HG03159 (cell line): ENCODE measurements around the gene PLOD1.
"Not testable (repeated sequence)": the region's sequence is repeated elsewhere in the genome, so short reads cannot be mapped to it uniquely, and the experiment has no call there.

Experiments used
- ATAC-seq: cut with Tn5 transposase; IDR thresholded peaks from one replicate; pipeline ENCODE4 v1.9.1; 2021; ENCODE audit warnings: mild to moderate bottlenecking, moderate library complexity; ENCODE audit not compliant: unreplicated experiment

Gene PLOD1

DNA sequence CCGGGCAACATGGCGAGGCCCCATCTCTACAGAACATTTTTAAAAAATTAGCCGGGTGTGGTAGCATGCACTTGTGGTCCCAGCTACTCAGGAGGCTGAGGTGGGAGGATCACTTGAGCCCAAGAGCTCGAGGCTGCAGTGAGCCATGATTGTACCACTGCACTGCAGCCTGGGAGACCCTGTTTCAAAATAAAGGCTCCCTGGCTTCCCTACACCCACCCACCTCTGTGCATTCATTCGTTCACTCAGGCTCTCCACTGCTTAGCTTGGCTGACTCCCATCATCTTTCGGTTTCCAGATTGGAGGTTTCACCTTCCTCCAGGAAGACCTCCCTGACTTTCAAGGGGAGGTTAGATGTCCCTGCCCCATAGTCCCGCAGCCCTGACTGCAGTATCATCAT, 22.5 kb upstream of the PLOD1 start:
- ATAC-seq = no peak

DNA sequence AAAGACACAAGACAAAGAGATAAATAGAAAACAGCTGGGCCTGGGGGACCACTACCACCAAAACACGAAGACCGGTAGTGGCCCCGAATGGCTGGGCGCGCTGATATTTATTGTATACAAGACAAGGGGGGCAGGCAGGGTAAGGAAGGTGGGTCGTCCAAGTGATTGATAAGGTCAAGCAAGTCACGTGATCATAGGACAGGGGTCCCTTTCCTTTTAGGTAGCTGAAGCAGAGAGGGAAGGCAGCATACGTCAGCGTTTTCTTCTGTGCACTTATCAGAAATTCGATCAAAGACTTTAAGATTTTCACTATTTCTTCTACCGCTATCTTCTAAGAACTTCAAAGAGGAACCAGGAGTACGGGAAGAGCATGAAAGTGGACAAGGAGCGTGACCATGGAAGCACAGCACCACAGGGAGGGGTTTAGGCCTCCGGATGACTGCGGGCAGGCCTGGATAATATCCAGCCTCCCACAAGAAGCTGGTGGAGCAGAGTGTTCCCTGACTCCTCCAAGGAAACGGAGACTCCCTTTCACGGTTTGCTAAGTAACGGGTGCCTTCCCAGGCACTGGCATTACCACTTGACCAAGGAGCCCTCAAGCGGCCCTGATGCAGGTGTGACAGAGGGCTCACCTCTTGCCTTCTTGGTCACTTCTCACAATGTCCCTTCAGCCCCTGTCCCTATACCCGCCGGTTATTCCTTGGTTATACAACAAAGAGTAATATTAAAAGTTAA, 21.9 kb upstream of the PLOD1 start:
- ATAC-seq = not testable (repeated sequence)

DNA sequence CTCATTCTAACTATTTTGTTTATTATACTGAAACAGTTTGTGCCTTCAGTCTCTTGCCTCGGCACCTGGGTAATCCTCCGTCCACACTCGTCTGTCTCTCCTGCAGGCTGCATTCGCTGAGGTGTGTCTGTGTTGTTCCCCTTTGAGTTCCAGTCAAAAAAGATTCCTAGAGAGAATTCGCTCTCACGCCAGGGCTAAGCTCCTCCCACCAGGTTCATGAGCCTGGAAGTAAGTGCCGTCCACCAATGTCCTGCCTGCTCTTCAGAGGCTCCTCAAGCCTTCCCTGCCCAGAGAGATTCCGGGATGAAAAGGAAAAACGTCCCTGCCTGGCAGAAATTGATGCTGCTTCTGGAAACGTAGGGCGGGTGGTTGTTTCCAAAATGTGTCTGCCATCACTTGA, 21.2 kb upstream of the PLOD1 start:
- ATAC-seq = no peak

DNA sequence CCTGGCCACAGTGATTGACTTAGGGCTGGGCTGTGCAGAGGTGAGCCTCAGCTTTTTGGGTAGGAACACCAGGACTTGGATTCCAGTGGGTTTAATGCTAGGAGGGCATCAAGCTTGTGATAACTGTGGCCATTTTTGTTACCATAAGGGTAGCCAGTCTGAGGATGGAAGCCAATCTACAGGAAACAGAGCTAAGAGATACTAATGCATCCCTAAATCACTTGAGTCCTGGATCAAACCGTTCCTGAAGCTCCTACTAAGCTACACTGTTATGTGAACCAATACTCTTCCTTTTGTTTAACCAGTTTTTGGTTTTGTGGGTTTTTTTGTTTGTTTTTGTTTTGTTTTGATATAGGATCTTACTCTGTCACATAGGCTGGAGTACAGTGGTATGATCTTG, 20.5 kb upstream of the PLOD1 start:
- no peak for ATAC-seq

DNA sequence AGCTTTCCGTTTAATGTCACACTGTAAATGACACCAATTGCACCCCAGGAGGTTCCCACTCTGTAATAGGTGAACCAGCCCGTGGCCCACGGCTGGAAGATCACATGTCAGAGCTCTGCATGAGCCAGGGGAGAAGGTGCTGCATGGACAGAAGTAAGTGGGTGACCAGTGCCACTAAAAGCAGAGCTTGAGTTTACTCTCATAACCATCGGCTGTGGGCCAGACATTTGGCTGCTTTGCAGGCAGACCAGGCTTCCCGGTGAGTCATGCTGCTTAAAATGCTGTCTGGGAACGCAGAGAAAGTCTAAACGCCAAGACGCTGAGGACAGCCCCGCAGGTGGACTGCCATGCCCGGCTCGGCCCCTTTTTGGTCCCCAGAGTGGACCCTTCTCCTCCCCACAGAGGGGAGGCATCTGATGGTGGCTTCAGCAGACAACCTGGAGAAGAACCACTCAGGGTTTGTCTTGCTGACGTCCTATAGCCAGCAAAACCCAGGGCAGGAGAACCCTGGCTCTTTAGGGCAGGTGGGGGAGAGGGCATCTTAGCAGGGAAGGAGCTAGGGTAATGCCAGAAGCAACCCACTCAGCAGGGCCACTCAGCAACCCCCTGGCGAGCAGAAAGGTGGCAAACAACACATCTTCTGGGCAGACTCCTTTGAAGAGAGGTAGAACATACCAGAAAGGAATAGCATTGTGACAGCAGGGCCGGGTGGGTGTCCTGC, 15.6 kb upstream of the PLOD1 start:
- ATAC-seq = no peak

DNA sequence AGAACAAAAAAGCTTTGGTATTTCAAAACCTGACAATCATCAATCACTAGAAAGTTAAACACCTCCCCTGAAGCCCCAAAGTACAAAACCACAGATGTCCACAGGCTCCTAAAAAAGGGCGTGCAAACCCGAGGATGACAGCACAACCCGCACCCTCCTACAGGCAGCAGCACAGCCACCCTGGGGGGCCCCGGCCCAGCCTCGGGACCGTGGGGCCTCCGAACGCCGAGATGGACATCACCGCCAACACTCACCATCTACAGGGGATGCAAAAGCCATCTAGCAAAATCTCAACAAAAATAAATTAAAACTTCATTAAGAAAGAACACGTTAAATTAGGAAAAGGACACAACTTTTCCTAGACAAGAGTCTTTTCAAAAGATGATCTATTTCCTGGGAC, 14.9 kb upstream of the PLOD1 start:
- no peak for ATAC-seq

DNA sequence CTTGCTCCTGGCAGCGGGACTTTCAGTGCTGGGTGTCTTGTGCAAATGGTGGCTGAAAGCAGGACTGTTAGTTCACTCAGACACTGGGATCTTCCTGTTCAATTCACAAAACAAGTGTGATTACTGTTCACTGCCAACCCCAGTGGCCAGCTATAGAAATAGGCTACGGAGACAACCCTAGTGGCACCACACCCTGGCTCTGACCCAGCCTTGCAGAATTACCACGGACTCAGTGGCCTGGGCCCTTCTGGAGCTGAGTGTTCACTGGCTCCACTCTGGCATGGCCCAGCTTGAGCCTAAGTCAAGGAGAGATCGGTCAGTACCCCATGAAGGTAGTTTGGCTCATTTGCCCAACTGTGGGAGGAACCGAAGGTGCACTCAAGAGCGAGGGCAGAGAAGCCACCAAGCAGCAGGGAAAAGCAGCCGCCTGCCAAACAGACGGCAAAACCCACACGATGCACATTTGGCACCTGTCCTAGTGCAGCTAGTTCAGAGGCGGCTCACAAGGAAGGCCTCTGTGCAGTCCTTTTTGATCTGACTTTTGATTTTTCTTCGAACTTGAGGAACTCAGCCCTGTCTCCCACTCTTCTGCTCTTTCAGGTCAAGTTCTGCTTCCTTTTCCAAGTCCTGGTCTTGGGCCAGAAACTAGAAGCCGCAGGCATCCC, 14.1 kb upstream of the PLOD1 start:
- no peak for ATAC-seq

DNA sequence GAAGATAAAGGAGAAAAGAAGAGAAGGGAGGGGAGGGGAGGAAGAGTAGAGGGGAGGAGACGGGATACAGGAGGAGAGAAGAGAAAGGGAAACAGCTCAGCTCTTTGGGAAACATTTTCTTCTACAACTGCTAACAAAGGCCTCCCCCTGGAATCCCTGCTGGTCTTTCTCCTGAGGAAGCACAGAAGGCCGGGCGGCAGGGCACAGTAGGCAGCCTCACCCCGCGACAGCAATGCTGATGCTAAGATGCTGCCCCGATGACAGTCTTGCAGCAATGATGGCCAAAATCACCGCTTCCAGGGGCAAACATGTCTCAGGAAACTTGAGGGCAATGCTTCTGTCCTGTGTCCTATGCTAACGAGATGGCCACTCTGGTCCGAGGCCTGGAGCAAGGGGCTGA, 13.5 kb upstream of the PLOD1 start:
- no peak for ATAC-seq

DNA sequence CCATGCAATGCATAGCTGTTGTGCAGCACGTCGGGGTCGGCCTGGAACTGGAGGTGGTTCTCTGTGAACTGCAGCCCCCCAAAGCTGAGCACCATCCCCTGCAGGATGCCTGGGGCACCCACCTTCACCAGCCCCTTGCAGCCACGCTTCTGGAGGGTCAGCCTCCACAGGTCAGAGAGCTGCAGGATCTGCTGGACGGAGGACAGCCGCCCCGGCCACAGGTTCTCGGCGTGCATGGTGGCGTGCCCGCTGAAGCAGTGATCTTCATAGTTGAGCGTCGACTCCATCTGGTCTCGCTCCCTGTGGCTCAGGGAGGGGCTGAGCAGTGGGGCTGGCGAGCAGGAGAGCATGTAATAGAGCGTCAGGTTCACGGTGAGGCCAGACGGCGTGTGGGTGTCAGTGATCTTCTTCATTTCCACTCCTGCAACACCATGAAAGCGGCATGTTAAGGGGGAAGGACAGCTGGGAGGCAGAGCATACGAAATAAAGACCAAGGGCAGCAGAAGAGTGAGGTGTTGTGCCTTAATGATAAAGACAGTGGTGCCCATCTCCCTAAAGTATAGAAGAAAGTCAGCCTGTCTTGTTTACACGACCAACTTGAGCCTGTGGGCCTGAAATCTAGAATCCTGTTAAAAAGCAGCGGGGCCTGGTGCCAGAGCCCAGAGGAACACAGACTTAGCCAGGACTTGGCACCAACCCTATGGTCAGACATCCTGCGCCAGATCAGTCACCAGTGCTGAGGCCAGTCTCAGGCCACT, 11.3 kb upstream of the PLOD1 start:
- ATAC-seq = no peak

DNA sequence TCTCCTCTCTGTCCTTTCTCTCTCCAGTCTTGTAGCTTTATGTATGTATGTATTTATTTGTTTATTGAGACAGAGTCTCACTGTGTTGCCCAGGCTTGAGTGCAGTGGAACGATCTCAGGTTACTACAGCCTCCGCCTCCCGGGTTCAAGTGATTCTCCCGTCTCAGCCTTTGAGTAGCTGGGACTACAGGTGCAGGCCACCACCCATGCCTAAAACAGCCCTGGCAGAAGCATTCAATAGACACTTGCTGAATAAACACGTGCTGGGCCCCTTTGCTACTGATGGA, 10.7 kb upstream of the PLOD1 start:
- no peak for ATAC-seq

DNA sequence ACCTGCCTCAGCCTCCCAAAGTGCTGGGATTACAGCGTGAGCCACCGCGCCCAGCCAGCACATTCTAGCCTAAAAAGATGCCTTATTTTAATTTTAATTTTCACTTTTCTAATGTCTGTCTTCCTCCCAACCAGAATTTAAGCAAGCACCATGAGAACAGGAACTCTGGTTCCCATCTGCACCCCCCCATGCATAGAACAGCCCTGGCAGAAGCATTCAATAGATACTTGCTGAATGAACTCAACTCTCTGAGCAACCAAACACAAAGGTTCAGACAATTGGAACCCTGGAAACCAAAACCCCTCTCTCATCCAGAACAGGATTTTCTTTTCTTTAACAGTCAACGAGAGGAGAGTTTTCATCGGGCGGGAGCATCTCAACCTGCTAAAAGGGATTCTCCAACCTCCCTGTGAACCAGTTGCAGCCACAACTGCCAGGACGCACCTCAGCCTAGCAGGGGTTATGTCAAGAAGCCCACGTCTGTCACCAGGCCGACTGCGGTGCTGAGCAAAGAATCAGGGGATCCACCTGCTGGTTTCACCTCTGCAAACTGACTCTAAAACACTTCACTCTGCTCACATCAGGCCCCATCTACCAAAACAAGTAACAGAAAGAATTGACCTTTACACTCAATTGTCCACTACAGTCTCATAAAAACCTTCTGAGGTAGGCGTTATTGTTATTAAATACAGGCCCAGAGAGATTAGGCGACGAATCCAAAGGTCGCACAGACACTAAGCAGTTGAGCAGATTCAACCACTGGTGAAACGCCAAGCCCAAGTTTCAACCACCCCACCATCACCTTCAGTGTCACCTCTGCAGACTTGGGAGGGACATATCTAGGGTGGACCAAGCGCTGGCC, 10.0 kb upstream of the PLOD1 start:
- ATAC-seq = no peak

DNA sequence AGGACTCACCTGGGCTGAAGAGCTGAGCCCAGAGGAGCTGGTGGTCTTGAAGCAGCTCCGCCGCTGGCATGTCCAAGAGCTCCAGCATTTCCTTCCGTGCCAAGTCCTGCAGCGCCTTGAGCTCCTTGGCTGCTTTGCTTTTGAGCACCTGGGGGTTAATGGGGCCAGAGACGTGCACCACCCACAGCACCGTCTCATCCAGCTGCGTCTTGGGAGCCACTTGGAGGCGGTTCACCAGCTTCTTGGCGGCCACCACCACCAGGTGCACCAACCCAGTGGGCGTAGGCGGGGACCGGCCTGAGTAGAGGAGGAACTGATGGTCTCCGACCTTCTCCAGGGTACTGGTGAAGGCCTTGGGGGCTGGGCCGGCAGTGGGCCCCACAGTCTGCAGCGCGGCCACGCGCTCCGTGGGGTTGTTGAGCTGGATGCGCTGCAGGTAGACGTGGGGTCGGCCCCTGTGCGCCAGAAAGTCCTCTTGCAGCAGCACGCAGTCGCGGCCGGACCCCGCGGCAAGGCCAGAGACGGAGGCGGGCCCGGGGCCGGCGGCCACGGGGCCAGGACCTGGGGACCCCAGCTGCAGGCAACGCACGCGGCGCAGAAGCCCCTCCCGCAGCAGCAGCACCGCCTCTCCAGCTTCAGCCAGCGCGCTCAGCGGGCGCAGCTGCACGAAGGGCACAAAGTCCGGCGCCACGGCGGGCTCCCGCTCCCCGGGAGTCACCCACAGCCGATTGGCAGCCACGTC, 9.2 kb upstream of the PLOD1 start:
- ATAC-seq = peak; percentile 20

DNA sequence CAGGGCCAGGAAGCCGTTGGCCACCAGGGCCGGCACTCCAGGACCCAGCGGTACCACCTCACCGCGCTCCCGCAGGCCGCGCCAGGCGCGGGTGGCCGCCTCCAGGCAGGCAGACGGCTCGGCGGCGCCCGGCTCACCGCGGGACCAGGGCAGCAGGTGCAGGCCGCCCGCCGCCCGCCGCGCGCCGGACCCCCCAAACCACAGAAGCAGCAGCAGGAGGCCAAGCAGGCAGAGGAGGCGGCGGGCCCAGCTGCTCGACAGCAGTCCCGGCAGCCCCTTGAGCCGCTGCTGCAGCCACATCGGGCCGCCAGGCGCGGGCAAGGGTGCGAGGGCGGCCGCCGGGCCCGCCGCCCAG, 8.6 kb upstream of the PLOD1 start:
- peak; percentile 11 for ATAC-seq

DNA sequence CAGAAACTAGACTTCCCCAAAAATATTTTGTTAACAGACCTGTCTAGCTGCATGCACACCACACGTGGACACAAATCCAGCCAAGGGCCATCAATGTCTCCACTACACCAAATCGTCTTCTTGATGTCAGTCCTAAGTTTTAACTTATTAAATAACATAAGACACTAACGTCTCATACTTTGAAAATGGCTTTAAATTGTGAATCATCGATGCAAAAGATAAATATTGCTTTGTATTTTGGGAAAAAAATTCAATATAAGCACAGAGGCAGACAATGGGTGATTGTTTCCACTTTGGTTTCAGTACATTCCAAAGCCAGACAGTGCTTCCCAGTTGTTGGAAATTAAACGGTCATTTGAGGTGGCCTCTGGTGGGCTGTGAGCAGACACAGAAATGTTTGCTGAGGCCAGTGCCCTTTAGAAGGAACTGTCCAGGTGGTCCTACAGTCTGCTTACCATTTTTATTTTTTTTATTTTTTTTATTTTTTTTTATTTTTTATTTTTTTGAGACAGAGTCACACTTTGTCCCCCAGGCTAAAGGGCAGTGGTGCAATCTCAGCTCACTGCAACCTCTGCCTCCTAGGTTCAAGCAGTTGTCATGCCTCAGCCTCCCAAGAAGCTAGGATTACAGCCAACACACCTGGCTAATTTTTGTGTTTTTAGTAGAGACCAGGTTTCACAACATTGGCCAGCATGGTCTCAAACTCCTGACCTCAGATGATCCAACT, 6.5 kb upstream of the PLOD1 start:
- no peak for ATAC-seq

DNA sequence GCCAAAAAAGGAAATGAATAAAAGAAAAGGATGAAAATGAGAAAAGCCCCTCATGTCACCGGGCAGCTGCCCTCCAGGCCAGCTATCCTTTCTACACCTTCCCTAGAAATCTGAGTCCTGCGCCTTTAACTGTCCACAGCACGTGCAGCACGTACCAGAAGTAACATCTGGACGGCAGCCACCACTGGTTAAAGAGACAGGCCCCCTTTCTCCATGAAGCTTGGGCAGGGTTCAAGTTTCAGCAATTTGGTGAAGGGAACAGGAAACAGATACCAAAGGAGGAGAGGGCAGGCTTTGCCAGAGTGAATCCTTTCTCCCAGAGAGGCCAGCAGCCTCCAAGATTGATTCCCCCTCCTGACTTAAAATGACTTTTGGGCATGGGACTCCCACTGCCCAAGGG, 4.7 kb upstream of the PLOD1 start:
- no peak for ATAC-seq

DNA sequence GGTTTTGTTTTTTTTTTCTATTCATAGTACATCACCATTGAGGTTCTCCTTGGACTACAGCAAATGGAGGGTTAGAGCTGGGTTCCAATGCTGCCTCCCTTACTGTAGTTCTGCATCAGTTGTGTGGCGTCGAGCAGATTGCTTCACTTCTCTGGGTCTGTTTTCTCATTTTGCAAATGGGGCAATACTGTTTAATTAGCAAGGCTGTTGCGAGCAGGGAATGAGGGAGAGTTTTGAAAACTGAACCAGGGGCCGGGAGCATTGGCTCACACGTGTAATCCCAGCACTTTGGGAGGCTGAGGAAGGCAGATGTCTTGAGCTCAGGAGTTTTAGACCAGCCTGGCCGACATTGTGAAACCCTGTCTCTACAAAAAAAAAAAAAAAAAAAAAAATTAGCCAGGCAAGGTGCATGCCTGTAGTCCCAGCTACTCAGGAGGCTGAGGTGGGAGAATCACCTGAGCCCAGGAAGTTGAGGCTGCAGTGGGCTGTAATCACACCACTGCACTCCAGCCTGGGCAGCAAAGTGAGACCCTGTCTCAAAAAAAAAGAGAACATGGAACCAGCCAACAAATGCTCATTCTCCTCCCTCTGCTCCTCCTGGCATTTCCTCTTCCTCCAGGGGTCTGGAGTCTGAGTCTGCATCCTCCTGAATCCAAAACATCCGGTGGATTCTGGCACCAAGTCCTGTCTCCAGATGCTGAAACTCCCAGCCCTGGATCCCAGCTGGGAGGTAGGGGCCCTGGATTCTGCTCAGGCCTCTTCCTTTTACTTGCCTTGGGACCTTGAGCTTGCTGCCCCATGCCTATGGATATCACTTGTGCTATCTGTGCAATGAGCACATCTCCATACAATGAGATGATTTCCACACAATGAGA, 3.7 kb upstream of the PLOD1 start:
- no peak for ATAC-seq

DNA sequence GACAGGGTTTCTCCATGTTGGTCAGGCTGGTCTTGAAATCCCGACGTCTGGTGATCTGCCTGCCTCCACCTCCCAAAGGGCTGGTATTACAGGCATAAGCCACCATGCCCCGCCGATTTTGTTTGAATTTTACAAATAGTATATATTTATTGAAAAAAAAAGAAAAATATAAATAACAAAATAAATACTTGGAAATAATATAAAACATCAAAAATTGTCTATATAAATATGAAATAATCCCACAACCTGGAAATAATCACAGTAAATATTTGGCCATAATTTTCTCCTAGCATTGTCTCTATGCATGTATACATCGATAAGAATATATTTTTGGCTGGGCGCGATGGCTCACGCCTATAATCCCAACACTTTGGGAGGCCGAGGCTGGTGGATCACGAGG, 2.7 kb upstream of the PLOD1 start:
- no peak for ATAC-seq

DNA sequence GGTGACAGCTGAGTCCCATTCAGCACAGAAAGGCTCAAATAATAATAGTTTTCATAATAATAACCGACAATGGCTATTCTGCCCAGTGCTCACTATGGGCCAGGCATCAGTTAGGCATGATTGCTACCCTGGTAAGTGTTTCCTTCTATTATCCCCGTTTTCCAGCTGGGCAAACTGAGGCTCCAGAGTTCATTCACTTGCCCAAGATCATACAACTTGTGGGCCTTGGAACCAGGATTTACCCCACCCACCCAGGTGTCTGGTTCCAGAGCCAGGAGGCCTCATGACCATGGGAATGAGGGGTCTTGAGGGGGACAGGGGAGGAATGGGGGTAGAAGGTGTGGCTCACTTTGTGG, 518 bp downstream of the PLOD1 start:
- ATAC-seq = peak; percentile 10

DNA sequence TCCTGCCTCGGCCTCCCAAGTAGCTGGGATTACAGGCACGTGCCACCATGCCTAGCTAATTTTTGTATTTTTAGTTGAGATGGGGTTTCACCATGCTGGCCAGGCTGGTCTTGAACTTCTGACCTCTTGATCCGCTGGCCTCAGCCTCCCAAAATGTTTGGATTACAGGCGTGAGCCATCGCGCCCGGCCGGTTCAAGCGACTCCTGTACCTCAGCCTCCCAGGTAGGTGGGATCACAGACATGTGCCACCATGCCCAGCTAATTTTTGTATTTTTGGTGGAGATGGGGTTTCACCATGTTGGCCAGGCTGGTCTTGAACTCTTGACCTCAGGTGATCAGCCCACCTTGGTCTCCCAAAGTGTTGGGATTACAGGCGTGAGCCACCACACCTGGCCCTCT, 1.2 kb downstream of the PLOD1 start:
- ATAC-seq = not testable (repeated sequence)
